ENCODE data around the gene MATN1. TPM values are rescaled to one million over a fixed set of nuclear protein-coding genes. Genes with fewer than 3 reads are reported as not detected.

The MATN1 gene
- polyA plus RNA-seq, 3 donors from 2014 or later = not detected

GRCh38 chr1:30761381-30762151, 38.2 kb upstream of the MATN1 start:
- Mint-ChIP-seq H3K9me3 (no peaks in the 10 kb centered on the region), H3K36me3 (no peaks in the 10 kb centered on the region), H3K4me3 (no peak overlapping the region), H3K4me1 (peaks cover 45 to 50% of the 10 kb centered on the region in 2 donors), H3K27ac (peak overlapping the region in 3 of 6 donors; percentile 19 to 100 (median 53)), H3K27me3 (ENCODE audit: low read depth in 3 of 3) (peaks cover 8 to 14% (median 11%) of the 10 kb centered on the region in 3 donors)
- DNase-seq = no peak

- Mint-ChIP-seq H3K36me3 (no peaks in the 10 kb centered on the region), H3K9me3 (no peaks in the 10 kb centered on the region), H3K4me1 (peaks cover 48 to 52% of the 10 kb centered on the region in 2 donors), H3K4me3 (peak overlapping the region in 1 of 5 donors; percentile 17), H3K27me3 (ENCODE audit: low read depth in 3 of 3) (peaks cover 9 to 15% (median 12%) of the 10 kb centered on the region in 3 donors), H3K27ac (peak overlapping the region in 5 of 6 donors; percentile 19 to 100 (median 53))
- no peak for DNase-seq
Measured at GRCh38 chr1:30760596-30761324, 37.4 kb upstream of the MATN1 start.

- Mint-ChIP-seq H3K36me3 (peaks cover 0 to 5% (median 4%) of the 10 kb centered on the region in 3 donors), H3K27ac (peak overlapping the region in 5 of 6 donors; percentile 66 to 100 (median 75)), H3K27me3 (ENCODE audit: low read depth in 3 of 3) (peaks cover 9 to 21% (median 12%) of the 10 kb centered on the region in 3 donors), H3K9me3 (no peaks in the 10 kb centered on the region), H3K4me3 (peak overlapping the region; percentile 14 to 41 (median 23)), H3K4me1 (peaks cover 58 to 61% of the 10 kb centered on the region in 2 donors)
- no peak for DNase-seq
Measured at GRCh38 chr1:30759718-30760281, 36.4 kb upstream of the MATN1 start.

- H3K36me3 Mint-ChIP-seq = peaks cover 0 to 5% (median 4%) of the 10 kb centered on the region in 3 donors
Measured at GRCh38 chr1:30758785-30759380, 35.5 kb upstream of the MATN1 start.

GRCh38 chr1:30758121-30758688, 34.8 kb upstream of the MATN1 start:
- Mint-ChIP-seq H3K9me3 (no peaks in the 10 kb centered on the region), H3K36me3 (peaks cover 0 to 5% (median 4%) of the 10 kb centered on the region in 3 donors), H3K4me3 (peak overlapping the region; percentile 96 to 100 (median 100)), H3K27me3 (ENCODE audit: low read depth in 3 of 3) (peaks cover 9 to 21% (median 15%) of the 10 kb centered on the region in 3 donors), H3K4me1 (peaks cover 74 to 77% of the 10 kb centered on the region in 2 donors), H3K27ac (peak overlapping the region; percentile 99 to 100 (median 100))
- DNase-seq = no peak

More at GRCh38 chr1:30758785-30759380, 35.5 kb upstream of the MATN1 start:
- Mint-ChIP-seq H3K4me3 (peak overlapping the region; percentile 10 to 100 (median 96)), H3K4me1 (peaks cover 67 to 70% of the 10 kb centered on the region in 2 donors), H3K27ac (peak overlapping the region; percentile 99 to 100 (median 100)), H3K27me3 (ENCODE audit: low read depth in 3 of 3) (peaks cover 9 to 21% (median 15%) of the 10 kb centered on the region in 3 donors), H3K9me3 (no peaks in the 10 kb centered on the region)
- DNase-seq = no peak

- peaks cover 10 to 21% (median 15%) of the 10 kb centered on the region in 3 donors for H3K27me3 Mint-ChIP-seq (ENCODE audit: low read depth in 3 of 3)
- peaks cover under 1 to 5% (median 5%) of the 10 kb centered on the region in 3 donors for H3K36me3 Mint-ChIP-seq
- peak; percentile 68 to 72 (median 72) for DNase-seq
- peak within 1 kb of the TSS; percentile 99 to 100 (median 100) for H3K27ac Mint-ChIP-seq
- H3K4me1 Mint-ChIP-seq = peaks cover 80 to 84% of the 10 kb centered on the region in 2 donors
- H3K4me3 Mint-ChIP-seq = peak within 1 kb of the TSS; percentile 96 to 100 (median 100)
- H3K9me3 Mint-ChIP-seq = no peaks in the 10 kb centered on the region
Measured at GRCh38 chr1:30757352-30758120, 34.2 kb upstream of the MATN1 start, which contains the start of gene LAPTM5. TSS of gene LAPTM5 (minus strand) at chr1:30757774. CDS start at chr1:30757745, 29 bp downstream.

GRCh38 chr1:30756545-30757351, 33.4 kb upstream of the MATN1 start:
- H3K4me3 Mint-ChIP-seq = peak overlapping the region; percentile 96 to 100 (median 100)
- peaks cover 88 to 92% of the 10 kb centered on the region in 2 donors for H3K4me1 Mint-ChIP-seq
- peak overlapping the region; percentile 99 to 100 (median 100) for H3K27ac Mint-ChIP-seq
- peaks cover 12 to 27% (median 15%) of the 10 kb centered on the region in 3 donors for H3K27me3 Mint-ChIP-seq (ENCODE audit: low read depth in 3 of 3)
- H3K36me3 Mint-ChIP-seq = peaks cover 3 to 8% (median 5%) of the 10 kb centered on the region in 3 donors
- DNase-seq = peak; percentile 87 to 89 (median 87)
- H3K9me3 Mint-ChIP-seq = no peaks in the 10 kb centered on the region

- Mint-ChIP-seq H3K36me3 (peaks cover 4 to 8% (median 5%) of the 10 kb centered on the region in 3 donors), H3K4me1 (peaks cover 93 to 97% of the 10 kb centered on the region in 2 donors), H3K27me3 (ENCODE audit: low read depth in 3 of 3) (peaks cover 12 to 27% (median 15%) of the 10 kb centered on the region in 3 donors), H3K9me3 (no peaks in the 10 kb centered on the region), H3K27ac (peak overlapping the region; percentile 99 to 100 (median 100)), H3K4me3 (peak overlapping the region; percentile 96 to 100 (median 100))
- no peak for DNase-seq
Measured at GRCh38 chr1:30756206-30756544, 32.8 kb upstream of the MATN1 start.

- Mint-ChIP-seq H3K9me3 (no peaks in the 10 kb centered on the region), H3K36me3 (peaks cover 5 to 8% (median 6%) of the 10 kb centered on the region in 3 donors), H3K4me1 (peaks cover 95 to 97% of the 10 kb centered on the region in 2 donors), H3K27me3 (ENCODE audit: low read depth in 3 of 3) (peaks cover 12 to 27% (median 15%) of the 10 kb centered on the region in 3 donors), H3K4me3 (peak overlapping the region; percentile 96 to 100 (median 100)), H3K27ac (peak overlapping the region; percentile 99 to 100 (median 100))
- DNase-seq = no peak
Measured at GRCh38 chr1:30755746-30756145, 32.4 kb upstream of the MATN1 start.

GRCh38 chr1:30755334-30755733, 31.9 kb upstream of the MATN1 start:
- Mint-ChIP-seq H3K27me3 (ENCODE audit: low read depth in 3 of 3) (peaks cover 12 to 31% (median 15%) of the 10 kb centered on the region in 3 donors), H3K27ac (peak overlapping the region; percentile 99 to 100 (median 100)), H3K4me3 (peak overlapping the region; percentile 96 to 100 (median 100)), H3K36me3 (peaks cover 5 to 8% (median 6%) of the 10 kb centered on the region in 3 donors), H3K9me3 (no peaks in the 10 kb centered on the region), H3K4me1 (peaks cover 97 to 100% of the 10 kb centered on the region in 2 donors)
- no peak for DNase-seq

GRCh38 chr1:30754684-30755171, 31.3 kb upstream of the MATN1 start:
- H3K4me1 Mint-ChIP-seq = peaks cover 97 to 100% of the 10 kb centered on the region in 2 donors
- H3K27me3 Mint-ChIP-seq (ENCODE audit: low read depth in 3 of 3) = peaks cover 15 to 31% (median 15%) of the 10 kb centered on the region in 3 donors
- H3K36me3 Mint-ChIP-seq = peaks cover 5 to 8% (median 6%) of the 10 kb centered on the region in 3 donors
- no peak for DNase-seq
- H3K4me3 Mint-ChIP-seq = peak overlapping the region; percentile 96 to 100 (median 100)
- H3K27ac Mint-ChIP-seq = peak overlapping the region; percentile 99 to 100 (median 100)
- H3K9me3 Mint-ChIP-seq = no peaks in the 10 kb centered on the region
